ENCODE data around the gene CNTN2.

The CNTN2 gene

GRCh38 chr1:205043866-205044265, 854 bp downstream of the CNTN2 start:
- Histone ChIP-seq H3K4me1 (ENCODE audit: low read depth, poor library complexity, severe bottlenecking) (no peaks in the 10 kb centered on the region), H3K9ac (no peak overlapping the region), H3K4me2 (no peak overlapping the region), H4K20me1 (ENCODE audit: insufficient read depth) (no peaks in the 10 kb centered on the region), H3K4me3 (IDR thresholded peaks at IDR 0.05; ENCODE audit: insufficient read depth, low read depth, low read length) (no peak overlapping the region), H2AFZ (ENCODE audit: low read depth) (no peak overlapping the region), H3K36me3 (ENCODE audit: insufficient read depth) (no peaks in the 10 kb centered on the region), H3K27me3 (ENCODE audit: insufficient read depth, low read depth) (peaks cover 90% of the 10 kb centered on the region), H3K27ac (no peak overlapping the region), H3K79me2 (ENCODE audit: insufficient read depth, low read depth) (no peaks in the 10 kb centered on the region)
- no peak for TF ChIP-seq CTCF (conservative IDR thresholded peaks at IDR 0.05; ENCODE audit: low read depth, low read length)

GRCh38 chr1:205044741-205045140, 1.7 kb downstream of the CNTN2 start:
- Histone ChIP-seq H3K36me3 (ENCODE audit: insufficient read depth) (no peaks in the 10 kb centered on the region), H3K4me1 (ENCODE audit: low read depth, poor library complexity, severe bottlenecking) (no peaks in the 10 kb centered on the region), H2AFZ (ENCODE audit: low read depth) (no peak overlapping the region), H4K20me1 (ENCODE audit: insufficient read depth) (no peaks in the 10 kb centered on the region), H3K9ac (no peak overlapping the region), H3K27me3 (ENCODE audit: insufficient read depth, low read depth) (peaks cover 91% of the 10 kb centered on the region), H3K79me2 (ENCODE audit: insufficient read depth, low read depth) (no peaks in the 10 kb centered on the region), H3K4me2 (no peak overlapping the region), H3K27ac (no peak overlapping the region), H3K4me3 (IDR thresholded peaks at IDR 0.05; ENCODE audit: insufficient read depth, low read depth, low read length) (no peak overlapping the region)
- TF ChIP-seq CTCF (conservative IDR thresholded peaks at IDR 0.05; ENCODE audit: low read depth, low read length), result no peak

GRCh38 chr1:205045146-205045545, 2.1 kb downstream of the CNTN2 start:
- Histone ChIP-seq H3K4me1 (ENCODE audit: low read depth, poor library complexity, severe bottlenecking) (no peaks in the 10 kb centered on the region), H4K20me1 (ENCODE audit: insufficient read depth) (no peaks in the 10 kb centered on the region), H3K36me3 (ENCODE audit: insufficient read depth) (no peaks in the 10 kb centered on the region), H3K9ac (no peak overlapping the region), H3K79me2 (ENCODE audit: insufficient read depth, low read depth) (no peaks in the 10 kb centered on the region), H3K27me3 (ENCODE audit: insufficient read depth, low read depth) (peaks cover 91% of the 10 kb centered on the region), H3K4me2 (no peak overlapping the region), H3K4me3 (IDR thresholded peaks at IDR 0.05; ENCODE audit: insufficient read depth, low read depth, low read length) (no peak overlapping the region), H2AFZ (ENCODE audit: low read depth) (no peak overlapping the region), H3K27ac (no peak overlapping the region)
- no peak for TF ChIP-seq CTCF (conservative IDR thresholded peaks at IDR 0.05; ENCODE audit: low read depth, low read length)

GRCh38 chr1:205046870-205047269, 3.9 kb downstream of the CNTN2 start:
- peaks cover 88% of the 10 kb centered on the region for H3K27me3 ChIP-seq (ENCODE audit: insufficient read depth, low read depth)
- H3K36me3 ChIP-seq (ENCODE audit: insufficient read depth), result no peaks in the 10 kb centered on the region
- no peaks in the 10 kb centered on the region for H4K20me1 ChIP-seq (ENCODE audit: insufficient read depth)
- H3K4me1 ChIP-seq (ENCODE audit: low read depth, poor library complexity, severe bottlenecking), result no peaks in the 10 kb centered on the region
- no peak overlapping the region for H3K27ac ChIP-seq
- no peak overlapping the region for H2AFZ ChIP-seq (ENCODE audit: low read depth)
- no peak overlapping the region for H3K9ac ChIP-seq
- no peak overlapping the region for H3K4me2 ChIP-seq
- H3K79me2 ChIP-seq (ENCODE audit: insufficient read depth, low read depth), result no peaks in the 10 kb centered on the region
- H3K4me3 ChIP-seq (IDR thresholded peaks at IDR 0.05; ENCODE audit: insufficient read depth, low read depth, low read length), result no peak overlapping the region
- TF ChIP-seq CTCF (conservative IDR thresholded peaks at IDR 0.05; ENCODE audit: low read depth, low read length), result no peak
